ENCODE data around the gene SEPTIN12. TPM values are rescaled to one million over a fixed set of nuclear protein-coding genes. Genes with fewer than 3 reads are reported as not detected.

SEPTIN12 gene
- total and polyA plus RNA-seq, 2 donors (not counting 1 experiment from before 2014, with no cell fraction given), result 0.07 TPM; not detected in 1

GRCh38 chr16:4737545-4737944, 50.6 kb downstream of the SEPTIN12 start:
- peaks cover 13% of the 10 kb centered on the region for H3K79me2 ChIP-seq (ENCODE audit: control insufficient read depth, insufficient read depth, low read length)
- intact Hi-C loops (cut with micrococcal nuclease), result no loop called here
- H3K4me3 ChIP-seq (ENCODE audit: control extremely low read depth in 1 of 5, extremely low read depth in 1 of 5, insufficient read depth in 1 of 5, low read depth in 2 of 5, low read length in 4 of 5), result no peak overlapping the region
- no peak overlapping the region for H3K27ac Mint-ChIP-seq
- H3K27me3 ChIP-seq (replicated peaks in 1 of 4; ENCODE audit: control extremely low read depth in 1 of 4, control insufficient read depth in 3 of 4, insufficient read depth in 4 of 4, low read length in 3 of 4), result peaks cover 0 to 2% (median 0%) of the 10 kb centered on the region in 4 experiments
- WGBS (ENCODE audit: insufficient coverage), result 90% methylated on average over 15 of the region's 15 CpGs
- H3K27ac ChIP-seq (ENCODE audit: low read length in 2 of 2), result no peak overlapping the region
- no peaks in the 10 kb centered on the region for H3K9me3 Mint-ChIP-seq (ENCODE audit: insufficient read depth)
- no peak overlapping the region for H2AFZ ChIP-seq (ENCODE audit: insufficient read depth, low read depth, low read length, poor library complexity, severe bottlenecking)
- H3K9me3 ChIP-seq (ENCODE audit: control extremely low read depth in 1 of 3, control insufficient read depth in 2 of 3, insufficient read depth in 1 of 3, low read length in 2 of 3), result no peaks in the 10 kb centered on the region
- H3K4me2 ChIP-seq (replicated peaks; ENCODE audit: low read depth, low read length, poor library complexity, severe bottlenecking), result no peak overlapping the region
- POLR2A ChIA-PET, result no interaction called here
- DNase-seq, result no peak
- H4K20me1 ChIP-seq (ENCODE audit: control insufficient read depth, insufficient read depth, low read length, poor library complexity, severe bottlenecking), result no peaks in the 10 kb centered on the region
- ATAC-seq (ENCODE audit: low read depth), result no peak
- H3K36me3 ChIP-seq (replicated peaks in 1 of 2; ENCODE audit: control extremely low read depth in 1 of 2, control insufficient read depth in 1 of 2, extremely low read depth in 1 of 2, insufficient read depth in 2 of 2, low read length in 1 of 2), result no peaks in the 10 kb centered on the region
- H3K27me3 Mint-ChIP-seq, result no peaks in the 10 kb centered on the region
- TF ChIP-seq CTCF (IDR thresholded peaks at IDR 0.05) (no peak), EZH2 (IDR thresholded peaks at IDR 0.05; ENCODE audit: borderline replicate concordance, insufficient read depth, low read depth, low read length, poor library complexity, severe bottlenecking) (no peak)
- no peak overlapping the region for H3K4me3 Mint-ChIP-seq
- peaks cover 10 to 13% of the 10 kb centered on the region in 2 donors for H3K4me1 ChIP-seq (ENCODE audit: control insufficient read depth in 2 of 2, insufficient read depth in 2 of 2, low read length in 2 of 2)
- CTCF ChIA-PET, result no interaction called here
- no peak overlapping the region for H3K9ac ChIP-seq (ENCODE audit: low read length)
- peaks cover 17% of the 10 kb centered on the region for H3K4me1 Mint-ChIP-seq

GRCh38 chr16:4736546-4736945, 51.6 kb downstream of the SEPTIN12 start:
- no peak overlapping the region for H3K4me3 ChIP-seq (ENCODE audit: control extremely low read depth in 1 of 5, extremely low read depth in 1 of 5, insufficient read depth in 1 of 5, low read depth in 2 of 5, low read length in 4 of 5)
- ChIA-PET CTCF (no interaction called here), POLR2A (no interaction called here)
- H3K9ac ChIP-seq (ENCODE audit: low read length), result no peak overlapping the region
- peaks cover 10 to 13% of the 10 kb centered on the region in 2 donors for H3K4me1 ChIP-seq (ENCODE audit: control insufficient read depth in 2 of 2, insufficient read depth in 2 of 2, low read length in 2 of 2)
- DNase-seq, result no peak
- H3K9me3 Mint-ChIP-seq (ENCODE audit: insufficient read depth), result no peaks in the 10 kb centered on the region
- H3K27me3 ChIP-seq (replicated peaks in 1 of 4; ENCODE audit: control extremely low read depth in 1 of 4, control insufficient read depth in 3 of 4, insufficient read depth in 4 of 4, low read length in 3 of 4), result no peaks in the 10 kb centered on the region
- no peak overlapping the region for H3K4me3 Mint-ChIP-seq
- 98% methylated on average over 4 of the region's 4 CpGs for WGBS (ENCODE audit: insufficient coverage)
- TF ChIP-seq CTCF (IDR thresholded peaks at IDR 0.05) (no peak), EZH2 (IDR thresholded peaks at IDR 0.05; ENCODE audit: borderline replicate concordance, insufficient read depth, low read depth, low read length, poor library complexity, severe bottlenecking) (no peak)
- no peak overlapping the region for H2AFZ ChIP-seq (ENCODE audit: insufficient read depth, low read depth, low read length, poor library complexity, severe bottlenecking)
- no peaks in the 10 kb centered on the region for H3K27me3 Mint-ChIP-seq
- H3K36me3 ChIP-seq (replicated peaks in 1 of 2; ENCODE audit: control extremely low read depth in 1 of 2, control insufficient read depth in 1 of 2, extremely low read depth in 1 of 2, insufficient read depth in 2 of 2, low read length in 1 of 2), result no peaks in the 10 kb centered on the region
- no peak for ATAC-seq (ENCODE audit: low read depth)
- no peak overlapping the region for H3K4me2 ChIP-seq (replicated peaks; ENCODE audit: low read depth, low read length, poor library complexity, severe bottlenecking)
- H3K27ac ChIP-seq (ENCODE audit: low read length in 2 of 2), result no peak overlapping the region
- intact Hi-C loops (cut with micrococcal nuclease), result no loop called here
- peaks cover 23% of the 10 kb centered on the region for H3K79me2 ChIP-seq (ENCODE audit: control insufficient read depth, insufficient read depth, low read length)
- peaks cover 17% of the 10 kb centered on the region for H3K4me1 Mint-ChIP-seq
- no peaks in the 10 kb centered on the region for H4K20me1 ChIP-seq (ENCODE audit: control insufficient read depth, insufficient read depth, low read length, poor library complexity, severe bottlenecking)
- H3K9me3 ChIP-seq (ENCODE audit: control extremely low read depth in 1 of 3, control insufficient read depth in 2 of 3, insufficient read depth in 1 of 3, low read length in 2 of 3), result no peaks in the 10 kb centered on the region
- H3K27ac Mint-ChIP-seq, result no peak overlapping the region

Measured in B cell (primary cell).